WTC11 (cell line): ENCODE results near the gene NADK2. TPM values are rescaled to one million over a fixed set of nuclear protein-coding genes. Genes with fewer than 3 reads are reported as not detected.

Experiments
- ATAC-seq: fragments of 200-7000 bp; cut with Tn5 transposase; 2 replicates; pipeline ENCODE4 v1.10.0; 2021; ENCODE audit warnings: mild to moderate bottlenecking, moderate library complexity
- CTCF ChIA-PET: fragments of 300-600 bp; sonication (Branson Sonifier 250); formaldehyde crosslinking; loops from one replicate; lab custom pipeline; 2021; ENCODE audit warnings: antibody characterized with exemption; lab: Charles Lee
- POLR2A ChIA-PET: fragments of 350-600 bp; sonication (Branson Sonifier 250); formaldehyde crosslinking; loops from one replicate; lab custom pipeline; 2021; ENCODE audit warnings: antibody characterized with exemption; lab: Charles Lee
- DNase-seq: peaks from one replicate; pipeline ENCODE4 v3.0.0; 2021; ENCODE audit warnings: low spot score
- H3K27ac Mint-ChIP-seq: 2 replicates; pipeline ENCODE4 v1.8.0; 2021; ENCODE audit warnings: mixed read lengths
- H3K27me3 Mint-ChIP-seq: 2 replicates; pipeline ENCODE4 v1.8.0; 2021; ENCODE audit warnings: low read depth, mild to moderate bottlenecking, moderate library complexity, mixed read lengths
- H3K36me3 Mint-ChIP-seq: 2 replicates; pipeline ENCODE4 v1.8.0; 2021; ENCODE audit warnings: mixed read lengths
- H3K4me1 Mint-ChIP-seq: 2 replicates; pipeline ENCODE4 v1.8.0; 2022; ENCODE audit warnings: mixed read lengths
- H3K4me3 Mint-ChIP-seq: 2 replicates; pipeline ENCODE4 v1.8.0; 2021; ENCODE audit warnings: mild to moderate bottlenecking, moderate library complexity, mixed read lengths
- H3K9me3 Mint-ChIP-seq: 2 replicates; pipeline ENCODE4 v1.8.0; 2021; ENCODE audit warnings: mixed read lengths
- ATF2 ChIP-seq: sonication (generic); formaldehyde crosslinking; IDR thresholded peaks from 2 replicates; pipeline ENCODE4 v1.8.1; 2022; ENCODE audit warnings: low read depth, missing genetic modification reagents, borderline replicate concordance
- CBFB ChIP-seq: sonication (generic); formaldehyde crosslinking; IDR thresholded peaks from 2 replicates; pipeline ENCODE4 v1.8.1; 2022; ENCODE audit warnings: mild to moderate bottlenecking, low read depth, missing genetic modification reagents
- E2F4 ChIP-seq: sonication (generic); formaldehyde crosslinking; IDR thresholded peaks from 2 replicates; pipeline ENCODE4 v1.8.1; 2022; ENCODE audit warnings: low read depth, mild to moderate bottlenecking, moderate library complexity, missing genetic modification reagents, borderline replicate concordance
- NFATC4 ChIP-seq: fragments of 250-450 bp; sonication (Bioruptor Pico); IDR thresholded peaks from 2 replicates; pipeline ENCODE4 v1.9.0; 2021; ENCODE audit warnings: mild to moderate bottlenecking
- NFE2L1 ChIP-seq: sonication (generic); formaldehyde crosslinking; IDR thresholded peaks from 2 replicates; pipeline ENCODE4 v1.8.1; 2023; ENCODE audit warnings: missing genetic modification reagents
- NR1H2 ChIP-seq: sonication (generic); formaldehyde crosslinking; IDR thresholded peaks from 2 replicates; pipeline ENCODE4 v1.9.0; 2021; ENCODE audit warnings: mild to moderate bottlenecking, moderate library complexity, missing genetic modification reagents
- RELA ChIP-seq: sonication (generic); formaldehyde crosslinking; IDR thresholded peaks from 2 replicates; pipeline ENCODE4 v1.8.1; 2022; ENCODE audit warnings: missing genetic modification reagents, mild to moderate bottlenecking, borderline replicate concordance
- RORB ChIP-seq: fragments of 250-450 bp; sonication (Bioruptor Pico); IDR thresholded peaks from 2 replicates; pipeline ENCODE4 v1.9.0; 2021; ENCODE audit warnings: mild to moderate bottlenecking
- SMAD3 ChIP-seq: sonication (generic); formaldehyde crosslinking; IDR thresholded peaks from 2 replicates; pipeline ENCODE4 v1.8.0; 2022; ENCODE audit warnings: missing genetic modification reagents, mild to moderate bottlenecking, borderline replicate concordance
- SMAD4 ChIP-seq: sonication (generic); formaldehyde crosslinking; IDR thresholded peaks from 2 replicates; pipeline ENCODE4 v1.8.0; 2022; ENCODE audit warnings: mild to moderate bottlenecking, missing genetic modification reagents
- STAT6 ChIP-seq: sonication (generic); formaldehyde crosslinking; conservative IDR thresholded peaks from 2 replicates; pipeline ENCODE4 v1.8.1; 2023; ENCODE audit warnings: mild to moderate bottlenecking, low read depth, missing genetic modification reagents, moderate library complexity
- ZBTB21 ChIP-seq: sonication (generic); formaldehyde crosslinking; IDR thresholded peaks from 2 replicates; pipeline ENCODE4 v1.8.1; 2023; ENCODE audit warnings: mild to moderate bottlenecking, missing genetic modification reagents, borderline replicate concordance
- ZMAT4 ChIP-seq: fragments of 250-450 bp; sonication (Bioruptor Pico); IDR thresholded peaks from 2 replicates; pipeline ENCODE4 v1.9.0; 2021; ENCODE audit warnings: mild to moderate bottlenecking
- ZNF263 ChIP-seq: sonication (generic); formaldehyde crosslinking; IDR thresholded peaks from 2 replicates; pipeline ENCODE4 v1.8.1; 2022; ENCODE audit warnings: low read depth, mild to moderate bottlenecking, moderate library complexity, missing genetic modification reagents
- ZNF423 ChIP-seq: fragments of 250-450 bp; sonication (Bioruptor Pico); IDR thresholded peaks from 2 replicates; pipeline ENCODE4 v2.1.2; 2022; ENCODE audit warnings: mild to moderate bottlenecking, moderate library complexity
- total RNA-seq: library from RNA; stranded (reverse); gene quantifications from 3 replicates; pipeline ENCODE4 v1.2.3, GENCODE V29; 2021

Gene NADK2
- total RNA-seq, 1 experiment from 2014 or later = 11.7 TPM

- TF ChIP-seq SMAD3 (CRISPR knock-in tag) = no peak
- no peak for TF ChIP-seq RORB (CRISPR knock-in tag)
Measured at GRCh38 chr5:36276864-36277263, 35.1 kb upstream of the NADK2 start (continued).

GRCh38 chr5:36273809-36274526, 32.2 kb upstream of the NADK2 start:
- Mint-ChIP-seq H3K4me3 (no peak overlapping the region), H3K27ac (no peak overlapping the region), H3K36me3 (no peaks in the 10 kb centered on the region)
- POLR2A ChIA-PET = no interaction called here
- CTCF ChIA-PET = interaction anchor here (0.9 to 1.3 kb wide), 3 partner anchors 9 to 422 kb away, joined by 3 to 4 read pairs (median 4); no protein-coding TSS in a partner anchor
- DNase-seq = no peak
- ATAC-seq = no peak
- no peak for TF ChIP-seq ZBTB21
- no peak for TF ChIP-seq SMAD4 (CRISPR knock-in tag)
- no peak for TF ChIP-seq ZNF423 (CRISPR knock-in tag)
- TF ChIP-seq STAT6 = no peak
- TF ChIP-seq ZMAT4 = no peak
- TF ChIP-seq ZNF263 (CRISPR knock-in tag) = no peak
- TF ChIP-seq ATF2 (CRISPR knock-in tag) = no peak
- TF ChIP-seq RELA = no peak
- TF ChIP-seq E2F4 (CRISPR knock-in tag) = no peak
- TF ChIP-seq NFATC4 (CRISPR knock-in tag) = no peak
- TF ChIP-seq, all 79 proteins: peak for 0
- no peaks in the 10 kb centered on the region for H3K9me3 Mint-ChIP-seq
- peaks cover 13% of the 10 kb centered on the region for H3K4me1 Mint-ChIP-seq
- peaks cover 6% of the 10 kb centered on the region for H3K27me3 Mint-ChIP-seq

- POLR2A ChIA-PET = no interaction called here
- Mint-ChIP-seq H3K27ac (no peak overlapping the region), H3K36me3 (no peaks in the 10 kb centered on the region), H3K9me3 (no peaks in the 10 kb centered on the region), H3K27me3 (peaks cover 6% of the 10 kb centered on the region; the same call in 1 of the 2 replicates), H3K4me1 (peaks cover 13% of the 10 kb centered on the region), H3K4me3 (no peak overlapping the region)
- CTCF ChIA-PET = interaction anchor here (0.7 to 0.8 kb wide), 2 partner anchors 30 to 34 kb away, joined by 3 read pairs; partner anchors contain the start of gene NADK2
- ATAC-seq (no peak), DNase-seq (no peak)
- TF ChIP-seq NR1H2 (CRISPR knock-in tag) (no peak), ZNF263 (CRISPR knock-in tag) (no peak), CBFB (no peak), NFE2L1 (CRISPR knock-in tag) (no peak)
Measured at GRCh38 chr5:36272136-36272690, 30.5 kb upstream of the NADK2 start.
